Ureter (tissue), 1 donor: ENCODE data around the gene INTS6L. TPM values are rescaled to one million over a fixed set of nuclear protein-coding genes. Genes with fewer than 3 reads are reported as not detected.
"Not testable (repeated sequence)": the region's sequence is repeated elsewhere in the genome, so short reads cannot be mapped to it uniquely, and the experiment has no call there.

Source experiments
- DNase-seq: peaks from one replicate; pipeline ENCODE4 v3.0.0-alpha.2; 2020; ENCODE audit warnings: low spot score
- total RNA-seq: library from RNA; stranded (reverse); gene quantifications from one replicate; pipeline ENCODE4 v1.2.4, GENCODE V29; 2023
- donor health status: DM: yes; HTN: yes; CAD: no.

INTS6L gene
- total RNA-seq, 1 donor from 2014 or later = 19.8 TPM

DNA sequence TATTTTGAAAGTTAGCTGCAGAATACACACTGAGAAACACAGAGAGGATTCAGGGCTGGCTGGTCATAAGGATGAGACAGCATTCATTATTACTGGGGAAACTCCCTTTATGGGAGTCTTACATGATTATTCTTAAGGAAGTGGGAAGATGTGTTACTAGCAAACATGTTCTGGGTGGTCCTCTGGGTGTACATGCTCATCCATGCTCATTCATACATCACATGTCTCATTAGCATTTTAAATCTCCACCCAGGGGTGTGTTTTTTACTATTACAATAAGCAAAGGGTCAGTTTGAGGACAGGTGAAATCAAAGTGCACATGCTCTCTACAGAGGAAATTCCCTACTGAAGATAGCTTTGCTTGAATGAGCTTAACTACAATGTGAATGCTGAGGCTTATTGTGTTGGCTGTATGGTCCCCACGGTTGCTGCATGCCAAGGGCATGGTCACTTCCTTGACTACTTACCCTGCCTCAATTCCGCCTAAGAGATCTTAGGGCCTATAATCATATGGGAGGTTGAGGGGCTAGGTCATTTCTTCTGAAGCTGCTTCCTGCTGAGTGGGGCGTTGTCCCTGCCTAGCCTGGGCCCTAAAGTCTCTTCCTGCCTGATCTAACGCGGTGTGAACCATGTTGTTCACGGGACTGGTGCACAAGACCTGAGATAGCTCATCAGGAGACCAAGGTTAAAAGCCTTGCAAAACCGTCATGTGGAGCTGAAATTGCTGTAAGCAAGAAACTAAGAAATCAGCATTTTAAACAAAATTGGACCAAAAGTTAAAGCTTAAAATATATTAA lies 104.1 kb downstream of the INTS6L start:
- not testable (repeated sequence) for DNase-seq

DNA sequence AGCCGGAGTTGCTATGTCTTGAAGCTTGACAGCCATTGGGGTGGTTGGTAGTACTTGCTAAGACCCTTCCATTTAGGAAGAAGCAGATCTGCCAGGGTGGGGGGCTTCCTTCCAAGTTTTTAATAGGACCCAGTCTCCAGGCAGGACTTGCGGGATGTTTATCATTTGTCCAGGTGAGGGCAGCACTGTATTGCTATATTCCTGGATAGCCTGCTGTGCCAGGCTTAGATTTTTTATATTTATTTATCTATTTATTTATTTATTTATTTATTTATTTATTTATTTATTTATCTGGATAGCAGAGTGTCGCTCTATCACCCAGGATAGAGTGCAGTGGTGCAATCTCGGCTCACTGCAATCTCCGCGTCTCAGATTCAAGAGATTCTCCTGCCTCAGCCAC lies 105.5 kb downstream of the INTS6L start:
- no peak for DNase-seq

DNA sequence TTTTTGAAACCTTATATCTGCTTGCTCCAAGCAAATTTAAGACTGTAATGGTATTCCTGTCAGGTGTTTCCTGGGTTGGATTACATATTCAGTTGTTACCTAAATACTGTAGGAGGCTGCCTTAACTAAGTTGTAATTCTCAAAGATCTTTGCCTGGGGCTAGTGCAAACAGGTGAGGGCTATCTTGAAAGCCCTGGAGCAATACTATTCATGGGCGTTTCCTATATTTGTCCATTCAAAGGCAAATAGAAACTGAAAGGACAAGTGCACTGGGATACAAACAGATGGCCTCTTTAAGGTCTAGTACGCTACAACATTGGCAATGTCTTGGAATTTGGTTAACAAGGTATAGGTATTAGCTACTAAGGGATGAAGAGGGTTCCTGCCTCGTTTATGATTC lies 108.9 kb downstream of the INTS6L start:
- no peak for DNase-seq

Other genes with a start within 250 kb of the INTS6L start
- gene ETDC, start 211.2 kb upstream of the INTS6L start, total RNA-seq = not detected
- gene ZNF75D, start 176.6 kb upstream of the INTS6L start, total RNA-seq = 10.7 TPM
- 7.8 TPM for gene ZNF449, start 175.9 kb upstream of the INTS6L start, total RNA-seq
- gene SMIM10L2A, start 98.7 kb upstream of the INTS6L start, total RNA-seq = 1.1 TPM
- not detected for gene CT45A1, start 193.0 kb downstream of the INTS6L start, total RNA-seq
- not detected for gene CT45A3, start 247.5 kb downstream of the INTS6L start, total RNA-seq